Esophagus muscularis mucosa (tissue), 4 donors: ENCODE results near the gene SPACA9.

Experiments used
- EP300 ChIP-seq: sonication (generic); formaldehyde crosslinking; IDR thresholded peaks from one replicate; pipeline ENCODE4 v1.6.1; 2017; ENCODE audit warnings: antibody characterized with exemption
- POLR2AphosphoS5 ChIP-seq, 2 donors: sonication (generic); formaldehyde crosslinking; IDR thresholded peaks; one replicate each; pipeline ENCODE4 v1.6.1; 2017; ENCODE audit warnings: antibody characterized with exemption in 2 of 2
- TF ChIP-seq, protein P1 (sequence below), 3 experiments: fragments of 200-600 bp in 2 of 3; fragments of 450-650 bp in 1 of 3; sonication (generic) in 2 of 3; IDR thresholded peaks; one replicate each; pipeline ENCODE4 v1.5.1; 2017 to 2019; ENCODE audit warnings: antibody characterized with exemption in 3 of 3, mild to moderate bottlenecking in 2 of 3, moderate library complexity in 1 of 3

DNA sequence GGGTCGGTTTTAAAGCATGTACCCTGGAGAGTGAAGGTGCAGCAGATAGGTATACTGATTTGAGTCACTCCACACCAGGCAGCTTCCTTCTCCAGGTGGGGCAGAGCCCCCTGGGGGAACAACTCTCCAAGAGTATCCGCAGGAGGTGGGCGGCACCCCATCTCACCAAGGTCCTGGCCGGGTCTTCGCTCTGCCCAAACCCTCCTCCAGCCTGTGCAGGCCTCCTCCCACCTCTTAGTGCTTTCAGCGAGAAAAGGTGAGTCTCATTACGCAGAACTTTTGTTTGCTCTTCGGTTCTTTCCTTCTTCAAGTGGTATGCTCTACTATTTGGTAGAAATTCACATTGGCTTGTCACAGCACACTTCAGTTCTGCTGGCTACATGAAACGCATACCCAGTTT lies 13.7 kb downstream of the SPACA9 start:
- TF ChIP-seq, protein P1, sequence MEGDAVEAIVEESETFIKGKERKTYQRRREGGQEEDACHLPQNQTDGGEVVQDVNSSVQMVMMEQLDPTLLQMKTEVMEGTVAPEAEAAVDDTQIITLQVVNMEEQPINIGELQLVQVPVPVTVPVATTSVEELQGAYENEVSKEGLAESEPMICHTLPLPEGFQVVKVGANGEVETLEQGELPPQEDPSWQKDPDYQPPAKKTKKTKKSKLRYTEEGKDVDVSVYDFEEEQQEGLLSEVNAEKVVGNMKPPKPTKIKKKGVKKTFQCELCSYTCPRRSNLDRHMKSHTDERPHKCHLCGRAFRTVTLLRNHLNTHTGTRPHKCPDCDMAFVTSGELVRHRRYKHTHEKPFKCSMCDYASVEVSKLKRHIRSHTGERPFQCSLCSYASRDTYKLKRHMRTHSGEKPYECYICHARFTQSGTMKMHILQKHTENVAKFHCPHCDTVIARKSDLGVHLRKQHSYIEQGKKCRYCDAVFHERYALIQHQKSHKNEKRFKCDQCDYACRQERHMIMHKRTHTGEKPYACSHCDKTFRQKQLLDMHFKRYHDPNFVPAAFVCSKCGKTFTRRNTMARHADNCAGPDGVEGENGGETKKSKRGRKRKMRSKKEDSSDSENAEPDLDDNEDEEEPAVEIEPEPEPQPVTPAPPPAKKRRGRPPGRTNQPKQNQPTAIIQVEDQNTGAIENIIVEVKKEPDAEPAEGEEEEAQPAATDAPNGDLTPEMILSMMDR (IDR thresholded peaks at IDR 0.05) = no peak
- TF ChIP-seq EP300 (no peak), POLR2AphosphoS5 (IDR thresholded peaks at IDR 0.05) (no peak)
